ENCODE data around the gene ALKBH7. TPM values are rescaled to one million over a fixed set of nuclear protein-coding genes. Genes with fewer than 3 reads are reported as not detected.

ALKBH7 gene
- polyA plus RNA-seq, 1 donor from 2014 or later = 154 TPM

- H2AFZ ChIP-seq (ENCODE audit: low read depth, low read length) = no peak overlapping the region
- peak overlapping the region; percentile 78 for H3K4me3 ChIP-seq (ENCODE audit: low read length)
- H3K9me2 ChIP-seq (ENCODE audit: insufficient read depth, low read length) = no peaks in the 10 kb centered on the region
- H4K20me1 ChIP-seq (ENCODE audit: insufficient read depth) = no peaks in the 10 kb centered on the region
- H3K9me3 ChIP-seq (ENCODE audit: low read length) = no peaks in the 10 kb centered on the region
- no peaks in the 10 kb centered on the region for H3K36me3 ChIP-seq (ENCODE audit: insufficient read depth, low read length)
- H3F3A ChIP-seq (ENCODE audit: insufficient read depth, low read length, poor library complexity, severe bottlenecking) = no peaks in the 10 kb centered on the region
- TF ChIP-seq SMC3 (conservative IDR thresholded peaks at IDR 0.05; ENCODE audit: poor library complexity) = no peak
- TF ChIP-seq TAF1 (IDR thresholded peaks at IDR 0.05; ENCODE audit: low read depth) = no peak
- no peak for TF ChIP-seq POLR2AphosphoS5 (IDR thresholded peaks at IDR 0.05)
- no peak for TF ChIP-seq CTCF (IDR thresholded peaks at IDR 0.05; ENCODE audit: poor library complexity, severe bottlenecking)
- no peak for TF ChIP-seq EP300 (conservative IDR thresholded peaks at IDR 0.05; ENCODE audit: poor library complexity, severe bottlenecking)
- TF ChIP-seq RAD21 (conservative IDR thresholded peaks at IDR 0.05) = no peak
- TF ChIP-seq MXI1 (conservative IDR thresholded peaks at IDR 0.05; ENCODE audit: poor library complexity, severe bottlenecking) = no peak
- TF ChIP-seq REST (IDR thresholded peaks at IDR 0.05; ENCODE audit: borderline replicate concordance) = no peak
- TF ChIP-seq EZH2 (IDR thresholded peaks at IDR 0.05; ENCODE audit: borderline replicate concordance, insufficient read depth, low read length, poor library complexity, severe bottlenecking) = no peak
- no peaks in the 10 kb centered on the region for H3K27me3 ChIP-seq (ENCODE audit: insufficient read depth, low read depth, low read length)
- H3K27ac ChIP-seq (ENCODE audit: low read length) = peak overlapping the region; percentile 97
- peak overlapping the region; percentile 73 for H3K4me2 ChIP-seq (ENCODE audit: low read length)
- peak overlapping the region; percentile 94 for H3K9ac ChIP-seq (ENCODE audit: low read length)
- no peaks in the 10 kb centered on the region for H3K79me2 ChIP-seq (replicated peaks; ENCODE audit: insufficient read depth, low read length)
Observed at GRCh38 chr19:6373813-6374108, 1.2 kb downstream of the ALKBH7 start.

- H3K9ac ChIP-seq (ENCODE audit: low read length) = peak overlapping the region; percentile 94
- no peaks in the 10 kb centered on the region for H3K27me3 ChIP-seq (ENCODE audit: insufficient read depth, low read depth, low read length)
- no peak overlapping the region for H3K27ac ChIP-seq (ENCODE audit: low read length)
- TF ChIP-seq MXI1 (conservative IDR thresholded peaks at IDR 0.05; ENCODE audit: poor library complexity, severe bottlenecking) = no peak
- TF ChIP-seq TAF1 (IDR thresholded peaks at IDR 0.05; ENCODE audit: low read depth) = no peak
- TF ChIP-seq EP300 (conservative IDR thresholded peaks at IDR 0.05; ENCODE audit: poor library complexity, severe bottlenecking) = no peak
- no peak for TF ChIP-seq EZH2 (IDR thresholded peaks at IDR 0.05; ENCODE audit: borderline replicate concordance, insufficient read depth, low read length, poor library complexity, severe bottlenecking)
- no peak for TF ChIP-seq REST (IDR thresholded peaks at IDR 0.05; ENCODE audit: borderline replicate concordance)
- no peak for TF ChIP-seq RAD21 (conservative IDR thresholded peaks at IDR 0.05)
- TF ChIP-seq SMC3 (conservative IDR thresholded peaks at IDR 0.05; ENCODE audit: poor library complexity) = no peak
- TF ChIP-seq CTCF (IDR thresholded peaks at IDR 0.05; ENCODE audit: poor library complexity, severe bottlenecking) = no peak
- TF ChIP-seq POLR2AphosphoS5 (IDR thresholded peaks at IDR 0.05) = no peak
- H2AFZ ChIP-seq (ENCODE audit: low read depth, low read length) = no peak overlapping the region
- H3K4me2 ChIP-seq (ENCODE audit: low read length) = peak overlapping the region; percentile 73
- H3K9me2 ChIP-seq (ENCODE audit: insufficient read depth, low read length) = no peaks in the 10 kb centered on the region
- no peaks in the 10 kb centered on the region for H3F3A ChIP-seq (ENCODE audit: insufficient read depth, low read length, poor library complexity, severe bottlenecking)
- no peaks in the 10 kb centered on the region for H4K20me1 ChIP-seq (ENCODE audit: insufficient read depth)
- no peaks in the 10 kb centered on the region for H3K79me2 ChIP-seq (replicated peaks; ENCODE audit: insufficient read depth, low read length)
- no peaks in the 10 kb centered on the region for H3K9me3 ChIP-seq (ENCODE audit: low read length)
- H3K4me3 ChIP-seq (ENCODE audit: low read length) = peak overlapping the region; percentile 78
- no peaks in the 10 kb centered on the region for H3K36me3 ChIP-seq (ENCODE audit: insufficient read depth, low read length)
Observed at GRCh38 chr19:6374161-6374709, 1.6 kb downstream of the ALKBH7 start.
